Naive B cell (primary cell): ENCODE results near the gene OGDH. TPM values are rescaled to one million over a fixed set of nuclear protein-coding genes. Genes with fewer than 3 reads are reported as not detected.

Experiments
- ATAC-seq, 2 donors: fragments of 150-1000 bp; cut with Tn5 transposase; 2 replicates each; pipeline ENCODE4 v1.10.0; 2021; ENCODE audit warnings: low read depth in 2 of 2, mild to moderate bottlenecking in 2 of 2, moderate library complexity in 2 of 2
- DNase-seq: peaks from one replicate; pipeline ENCODE4 v3.0.0; 2022
- H3K27ac Mint-ChIP-seq, 6 donors: one replicate each; pipeline ENCODE4 v1.8.0; 2020 to 2022; ENCODE audit warnings: mild to moderate bottlenecking in 6 of 6, mixed read lengths in 6 of 6, moderate library complexity in 5 of 6, inconsistent platforms in 2 of 6
- H3K27me3 Mint-ChIP-seq, 3 donors: one replicate each; pipeline ENCODE4 v1.8.0; 2021 to 2022; ENCODE audit warnings: mixed read lengths in 3 of 3, mild to moderate bottlenecking in 1 of 3
- H3K36me3 Mint-ChIP-seq, 2 donors: one replicate each; pipeline ENCODE4 v1.8.0; 2020 to 2022; ENCODE audit warnings: mixed read lengths in 2 of 2, inconsistent platforms in 1 of 2, mild to moderate bottlenecking in 1 of 2
- H3K4me1 Mint-ChIP-seq, 3 donors: one replicate each; pipeline ENCODE4 v1.8.0; 2020 to 2022; ENCODE audit warnings: mixed read lengths in 3 of 3, inconsistent platforms in 1 of 3, mild to moderate bottlenecking in 1 of 3, moderate library complexity in 1 of 3
- H3K4me3 Mint-ChIP-seq, 8 donors: one replicate each; pipeline ENCODE4 v1.8.0; 2020 to 2022; ENCODE audit warnings: mild to moderate bottlenecking in 8 of 8, mixed read lengths in 8 of 8, moderate library complexity in 8 of 8, inconsistent platforms in 2 of 8
- H3K9me3 Mint-ChIP-seq, 7 donors: one replicate each; pipeline ENCODE4 v1.8.0; 2020 to 2022; ENCODE audit warnings: mixed read lengths in 7 of 7, mild to moderate bottlenecking in 5 of 7, inconsistent platforms in 2 of 7, moderate library complexity in 1 of 7
- polyA plus RNA-seq, 6 donors: library from polyadenylated mRNA; unstranded; fragments of 300-500 nt; fragmentation: Illumina TruSeq; gene quantifications; one replicate each; pipeline ENCODE4 v1.2.3, GENCODE V29; 2021; ENCODE audit warnings: low read depth in 6 of 6

The OGDH gene
- polyA plus RNA-seq, 6 donors from 2014 or later: 9.5 to 21.6 (median 20.1) TPM

GRCh38 chr7:44757311-44757710 is 150.9 kb downstream of the OGDH start:
- H3K36me3 Mint-ChIP-seq: peaks cover 0 to 7% of the 10 kb centered on the region in 2 donors
- no peaks in the 10 kb centered on the region for H3K27me3 Mint-ChIP-seq
- H3K9me3 Mint-ChIP-seq: no peaks in the 10 kb centered on the region
- no peak for DNase-seq
- peak overlapping the region in 1 of 6 donors; percentile 86 for H3K27ac Mint-ChIP-seq
- H3K4me3 Mint-ChIP-seq: no peak overlapping the region
- ATAC-seq: no peak
- peaks cover 27 to 35% (median 28%) of the 10 kb centered on the region in 3 donors for H3K4me1 Mint-ChIP-seq

DNA sequence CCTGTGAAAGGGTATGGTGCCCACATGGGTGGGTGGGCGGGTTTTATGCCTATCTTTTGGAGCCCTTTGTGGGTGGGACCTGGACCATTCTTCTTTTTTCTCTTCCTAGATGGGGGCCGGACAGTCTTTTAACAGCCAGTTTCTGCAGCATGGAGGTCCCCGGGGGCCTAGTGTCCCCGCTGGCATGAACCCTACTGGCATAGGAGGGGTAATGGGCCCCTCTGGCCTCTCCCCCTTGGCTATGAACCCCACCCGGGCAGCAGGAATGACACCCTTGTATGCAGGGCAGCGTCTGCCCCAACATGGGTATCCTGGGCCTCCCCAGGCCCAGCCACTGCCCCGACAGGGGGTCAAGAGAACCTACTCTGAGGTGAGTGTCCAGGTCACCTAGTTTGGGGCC is 151.3 kb downstream of the OGDH start:
- Mint-ChIP-seq H3K4me3 (no peak overlapping the region), H3K27me3 (no peaks in the 10 kb centered on the region), H3K9me3 (no peaks in the 10 kb centered on the region), H3K27ac (no peak overlapping the region), H3K4me1 (peaks cover 23 to 31% (median 23%) of the 10 kb centered on the region in 3 donors), H3K36me3 (peaks cover 0 to 7% of the 10 kb centered on the region in 2 donors)
- DNase-seq (no peak), ATAC-seq (no peak)

Other genes with a start within 250 kb of the OGDH start
- 10 to 100 TPM; 32.8 to 70.2 (median 64.4) TPM for gene NUDCD3, start 116.0 kb upstream of the OGDH start, polyA plus RNA-seq
- not detected for gene NPC1L1, start 65.3 kb upstream of the OGDH start, polyA plus RNA-seq
- 10 to 100 TPM; 26.9 to 50.8 (median 34.4) TPM for gene DDX56, start 32.7 kb upstream of the OGDH start, polyA plus RNA-seq
- gene TMED4, start 24.4 kb upstream of the OGDH start, polyA plus RNA-seq: 10 to 100 TPM; 54.8 to 82.0 (median 67.3) TPM
- 10 to 100 TPM in 5 of 6 donors, 1 to 10 TPM in 1; 5.8 to 22.8 (median 13.4) TPM for gene ZMIZ2, start 142.2 kb downstream of the OGDH start, polyA plus RNA-seq
- gene PPIA, start 190.1 kb downstream of the OGDH start, polyA plus RNA-seq: 1,000 to 10,000 TPM; 2,925 to 4,431 (median 4,097) TPM
- 100 to 1,000 TPM; 128 to 168 (median 145) TPM for gene H2AZ2, start 241.5 kb downstream of the OGDH start, polyA plus RNA-seq